ENCODE data around the gene OTOG. TPM values are rescaled to one million over a fixed set of nuclear protein-coding genes. Genes with fewer than 3 reads are reported as not detected.

Gene OTOG
- total and polyA plus RNA-seq, 4 donors = 0.11 TPM; not detected in 3

DNA sequence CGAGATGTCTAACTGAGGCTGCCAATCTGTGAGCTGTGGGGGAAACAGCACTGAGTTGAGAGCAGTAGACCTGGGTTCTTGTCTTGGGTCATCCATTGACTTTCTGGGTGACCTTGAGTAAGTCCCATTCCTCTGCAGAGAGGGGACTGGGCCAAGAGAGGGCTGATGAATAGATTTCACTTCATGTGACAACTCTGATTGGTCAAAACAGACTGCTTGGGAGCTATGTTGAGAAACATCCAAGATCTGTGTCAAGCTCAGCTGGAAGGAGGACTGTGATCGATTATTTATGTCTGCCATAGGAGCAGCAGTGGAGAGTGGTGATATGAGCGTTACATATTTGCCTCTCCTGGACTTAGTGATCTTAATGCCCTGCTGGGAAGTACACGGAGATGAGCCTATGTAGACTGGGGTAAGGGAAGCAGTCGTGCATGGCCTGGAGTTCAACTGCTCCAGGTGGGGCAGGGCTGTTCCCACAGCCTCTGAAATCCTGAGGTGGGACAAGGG lies 47.7 kb downstream of the OTOG start:
- peaks cover 0 to 7% (median 3%) of the 10 kb centered on the region in 3 donors for H3K27me3 ChIP-seq (ENCODE audit: control insufficient read depth in 3 of 3, insufficient read depth in 3 of 3, low read length in 2 of 3)
- 85 to 92% methylated on average over 5 of the region's 5 CpGs for WGBS, 2 donors
- DNase-seq (peak in 1 of 3 donors; percentile 3), ATAC-seq (ENCODE audit: insufficient read depth, low FRiP score) (no peak)
- H3K9me3 ChIP-seq (ENCODE audit: control insufficient read depth in 4 of 4, insufficient read depth in 3 of 4, low read length in 3 of 4) = peaks cover 0 to 13% (median 0%) of the 10 kb centered on the region in 4 donors
- no peak overlapping the region for H3K4me3 ChIP-seq
- H3K4me1 ChIP-seq (ENCODE audit: control insufficient read depth in 5 of 5, insufficient read depth in 5 of 5, low read length in 5 of 5) = no peaks in the 10 kb centered on the region
- TF ChIP-seq, protein P1, sequence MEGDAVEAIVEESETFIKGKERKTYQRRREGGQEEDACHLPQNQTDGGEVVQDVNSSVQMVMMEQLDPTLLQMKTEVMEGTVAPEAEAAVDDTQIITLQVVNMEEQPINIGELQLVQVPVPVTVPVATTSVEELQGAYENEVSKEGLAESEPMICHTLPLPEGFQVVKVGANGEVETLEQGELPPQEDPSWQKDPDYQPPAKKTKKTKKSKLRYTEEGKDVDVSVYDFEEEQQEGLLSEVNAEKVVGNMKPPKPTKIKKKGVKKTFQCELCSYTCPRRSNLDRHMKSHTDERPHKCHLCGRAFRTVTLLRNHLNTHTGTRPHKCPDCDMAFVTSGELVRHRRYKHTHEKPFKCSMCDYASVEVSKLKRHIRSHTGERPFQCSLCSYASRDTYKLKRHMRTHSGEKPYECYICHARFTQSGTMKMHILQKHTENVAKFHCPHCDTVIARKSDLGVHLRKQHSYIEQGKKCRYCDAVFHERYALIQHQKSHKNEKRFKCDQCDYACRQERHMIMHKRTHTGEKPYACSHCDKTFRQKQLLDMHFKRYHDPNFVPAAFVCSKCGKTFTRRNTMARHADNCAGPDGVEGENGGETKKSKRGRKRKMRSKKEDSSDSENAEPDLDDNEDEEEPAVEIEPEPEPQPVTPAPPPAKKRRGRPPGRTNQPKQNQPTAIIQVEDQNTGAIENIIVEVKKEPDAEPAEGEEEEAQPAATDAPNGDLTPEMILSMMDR (IDR thresholded peaks at IDR 0.05; ENCODE audit: control extremely low read depth, extremely low read depth) = no peak
- H3K9ac ChIP-seq (ENCODE audit: insufficient read depth in 1 of 2, low read length in 2 of 2) = no peak overlapping the region
- H3K27ac ChIP-seq (ENCODE audit: low read depth in 1 of 2, low read length in 1 of 2) = no peak overlapping the region
- no peaks in the 10 kb centered on the region for H3K36me3 ChIP-seq (ENCODE audit: control insufficient read depth in 4 of 4, insufficient read depth in 4 of 4, low read length in 4 of 4)

DNA sequence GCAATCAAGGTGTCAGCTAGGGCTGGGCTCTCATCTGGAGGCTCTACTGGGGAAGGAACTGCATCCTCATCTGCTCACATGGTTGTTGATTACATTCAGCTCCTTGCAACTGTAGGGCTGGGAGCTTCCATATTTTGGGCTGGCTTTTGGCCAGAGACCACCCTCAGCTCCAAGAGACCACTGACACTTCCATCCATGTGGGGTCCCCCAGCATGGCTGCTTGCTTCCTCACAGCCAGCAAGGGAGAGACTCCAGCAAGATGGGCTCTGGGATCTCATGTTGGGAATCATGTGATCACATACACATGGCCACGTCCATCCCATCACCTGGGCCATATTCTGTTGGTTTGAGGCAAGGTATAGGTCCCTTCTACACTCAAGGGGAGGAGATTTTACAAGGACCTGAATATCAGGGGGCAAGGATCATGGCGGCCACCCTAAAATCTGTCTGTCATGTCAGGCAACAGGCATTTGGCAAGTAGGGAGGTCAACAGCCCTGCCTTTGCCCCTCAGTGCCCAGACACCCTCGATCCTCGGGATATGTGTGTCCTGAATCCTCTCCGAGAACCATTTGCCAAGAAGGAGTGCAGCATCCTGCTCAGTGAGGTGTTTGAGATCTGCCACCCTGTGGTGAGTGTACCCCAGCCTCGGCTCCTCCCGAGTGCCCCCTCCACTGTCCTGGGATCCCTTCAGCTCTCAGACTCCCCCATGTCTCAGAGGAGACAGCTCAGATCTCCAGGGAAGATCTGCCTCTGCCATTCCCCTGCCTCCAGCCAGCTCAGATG lies 48.7 kb downstream of the OTOG start:
- ATAC-seq (ENCODE audit: insufficient read depth, low FRiP score) (no peak), DNase-seq (peak in 1 of 3 donors; percentile 8)
- H3K9me3 ChIP-seq (ENCODE audit: control insufficient read depth in 4 of 4, insufficient read depth in 3 of 4, low read length in 3 of 4) = peaks cover 0 to 13% (median 0%) of the 10 kb centered on the region in 4 donors
- no peak overlapping the region for H3K9ac ChIP-seq (ENCODE audit: insufficient read depth in 1 of 2, low read length in 2 of 2)
- H3K27me3 ChIP-seq (ENCODE audit: control insufficient read depth in 3 of 3, insufficient read depth in 3 of 3, low read length in 2 of 3) = peaks cover 0 to 7% (median 3%) of the 10 kb centered on the region in 3 donors
- no peak overlapping the region for H3K27ac ChIP-seq (ENCODE audit: low read depth in 1 of 2, low read length in 1 of 2)
- 85 to 87% methylated on average over 7 of the region's 7 CpGs for WGBS, 2 donors
- no peaks in the 10 kb centered on the region for H3K4me1 ChIP-seq (ENCODE audit: control insufficient read depth in 5 of 5, insufficient read depth in 5 of 5, low read length in 5 of 5)
- H3K4me3 ChIP-seq = no peak overlapping the region
- no peaks in the 10 kb centered on the region for H3K36me3 ChIP-seq (ENCODE audit: control insufficient read depth in 4 of 4, insufficient read depth in 4 of 4, low read length in 4 of 4)
- TF ChIP-seq, protein P1 (IDR thresholded peaks at IDR 0.05; ENCODE audit: control extremely low read depth, extremely low read depth) = no peak

DNA sequence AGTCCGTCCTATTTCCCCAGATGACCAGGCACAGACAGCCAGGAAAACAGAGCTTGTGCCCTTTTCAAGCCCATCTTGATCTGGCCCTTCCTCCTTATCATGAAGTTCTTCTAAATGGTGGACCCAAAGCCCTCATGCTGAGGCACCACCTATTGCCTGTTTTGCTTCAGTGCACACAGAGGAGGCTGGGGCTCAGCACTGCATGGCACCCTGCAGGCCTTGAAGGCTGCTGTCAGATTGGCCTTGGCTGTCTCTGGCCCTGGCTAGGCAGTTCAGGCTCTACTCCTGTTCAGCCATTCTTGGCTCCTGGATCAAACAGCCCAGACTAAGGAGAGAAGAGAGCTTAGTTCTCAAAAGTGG lies 49.2 kb downstream of the OTOG start:
- DNase-seq = no peak
- H3K27ac ChIP-seq (ENCODE audit: low read depth in 1 of 2, low read length in 1 of 2) = no peak overlapping the region
- no peak overlapping the region for H3K9ac ChIP-seq (ENCODE audit: insufficient read depth in 1 of 2, low read length in 2 of 2)
- WGBS, 2 donors = 78 to 84% methylated on average over 1 of the region's 1 CpG
- peaks cover 0 to 13% (median 0%) of the 10 kb centered on the region in 4 donors for H3K9me3 ChIP-seq (ENCODE audit: control insufficient read depth in 4 of 4, insufficient read depth in 3 of 4, low read length in 3 of 4)
- H3K36me3 ChIP-seq (ENCODE audit: control insufficient read depth in 4 of 4, insufficient read depth in 4 of 4, low read length in 4 of 4) = no peaks in the 10 kb centered on the region
- peaks cover 0 to 7% (median 3%) of the 10 kb centered on the region in 3 donors for H3K27me3 ChIP-seq (ENCODE audit: control insufficient read depth in 3 of 3, insufficient read depth in 3 of 3, low read length in 2 of 3)
- no peaks in the 10 kb centered on the region for H3K4me1 ChIP-seq (ENCODE audit: control insufficient read depth in 5 of 5, insufficient read depth in 5 of 5, low read length in 5 of 5)
- no peak for ATAC-seq (ENCODE audit: insufficient read depth, low FRiP score)
- TF ChIP-seq, protein P1 (IDR thresholded peaks at IDR 0.05; ENCODE audit: control extremely low read depth, extremely low read depth) = no peak
- H3K4me3 ChIP-seq = no peak overlapping the region
